Stimulated activated CD4-positive, alpha-beta T cell treated with anti-CD3 and anti-CD28 coated beads, Interleukin-1b, Interleukin-23, amount 100 ng/mL, for 48 hours (primary cell): ENCODE data around the gene KIR3DL3.
"Not testable (repeated sequence)": the region's sequence is repeated elsewhere in the genome, so short reads cannot be mapped to it uniquely, and the experiment has no call there.

Experiments used
- DNase-seq: peaks from one replicate; pipeline ENCODE4 v3.0.0-alpha.2; 2020

The KIR3DL3 gene

DNA sequence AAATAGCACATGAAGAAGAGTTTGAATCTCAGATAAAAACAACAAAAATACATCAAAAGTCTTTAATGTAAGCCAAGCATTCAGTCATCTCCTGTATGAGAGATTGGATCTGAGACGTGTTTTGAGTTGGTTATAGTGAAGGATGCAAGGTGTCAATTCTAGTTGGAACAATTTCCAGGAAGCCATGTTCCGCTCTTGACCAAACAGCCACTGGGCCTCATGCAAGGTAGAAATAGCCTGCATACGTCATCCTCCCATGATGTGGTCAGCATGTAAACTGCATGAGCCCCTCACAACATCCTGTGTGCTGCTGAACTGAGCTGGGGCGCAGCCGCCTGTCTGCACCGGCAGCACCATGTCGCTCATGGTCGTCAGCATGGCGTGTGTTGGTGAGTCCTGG is at the start of gene KIR3DL3:
Gene KIR3DL3, plus strand, starts transcription at position 301 of the 400 bp plus-strand sequence. Its CDS starts 55 bp downstream, at position 356.
- no peak for DNase-seq

DNA sequence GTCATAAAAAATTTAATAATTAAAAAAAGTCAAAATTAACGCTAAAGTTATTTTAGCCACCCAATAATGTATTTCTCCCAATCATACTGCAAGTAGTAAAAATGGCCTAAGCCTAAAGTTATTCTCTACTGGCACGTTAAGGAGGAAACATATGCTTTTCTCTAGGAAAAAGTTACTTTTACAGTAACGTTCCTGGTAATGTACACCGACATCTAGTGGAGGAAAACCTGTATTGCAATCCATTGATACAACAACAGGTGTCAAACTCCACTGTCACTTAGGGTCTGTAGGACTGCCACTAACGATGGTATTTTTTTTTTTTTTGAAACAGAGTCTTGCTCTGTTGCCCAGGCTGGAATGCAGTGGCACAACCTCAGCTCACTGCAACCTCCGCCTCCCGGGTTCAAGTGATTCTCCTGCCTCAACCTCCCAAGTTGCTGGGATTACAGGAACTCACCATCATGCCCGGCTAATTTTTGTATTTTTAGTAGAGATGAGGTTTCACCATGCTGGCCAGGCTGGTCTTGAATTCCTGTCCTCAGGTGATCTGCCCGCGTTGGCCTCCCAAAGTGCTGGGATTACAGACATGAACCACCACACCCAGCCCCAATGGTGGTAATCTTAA is 47.9 kb upstream of the KIR3DL3 start:
- not testable (repeated sequence) for DNase-seq

DNA sequence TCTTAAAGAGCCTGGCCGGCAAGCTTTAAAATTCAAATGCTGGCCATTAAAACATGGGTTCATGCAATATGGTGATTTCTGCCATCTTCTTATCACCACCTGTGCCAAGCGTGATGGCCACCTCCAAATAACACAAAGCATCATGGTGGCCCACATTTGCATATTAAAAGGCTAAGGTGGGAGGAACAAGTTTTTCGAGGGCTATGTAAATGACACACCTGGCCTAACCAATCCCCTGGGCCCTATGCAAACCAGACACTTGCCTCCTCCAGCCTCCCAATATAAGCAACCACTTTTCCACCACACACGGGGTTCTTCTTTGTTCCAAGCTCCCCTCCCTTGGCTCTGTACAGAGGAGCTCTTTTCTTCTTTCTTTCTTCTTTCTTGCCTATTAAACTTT is 47.0 kb upstream of the KIR3DL3 start:
- no peak for DNase-seq

DNA sequence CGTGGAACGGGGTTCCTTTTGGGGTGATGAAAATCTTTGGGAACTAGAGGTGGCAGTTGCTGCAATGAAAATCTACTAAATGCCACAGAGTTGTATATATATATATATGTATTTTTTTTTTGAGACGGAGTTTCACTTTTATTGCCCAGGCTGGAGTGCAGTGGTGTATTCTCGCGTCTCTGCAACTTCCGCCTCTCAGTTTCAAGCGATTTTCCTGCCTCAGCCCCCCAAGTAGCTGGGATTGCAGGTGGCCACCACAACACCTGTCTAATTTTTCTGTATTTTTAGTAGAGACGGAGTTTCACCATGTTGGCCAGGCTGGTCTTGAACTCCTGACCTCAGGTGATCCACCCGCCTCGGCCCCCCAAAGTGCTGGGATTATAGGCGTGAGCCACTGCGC is 42.6 kb upstream of the KIR3DL3 start:
- not testable (repeated sequence) for DNase-seq

DNA sequence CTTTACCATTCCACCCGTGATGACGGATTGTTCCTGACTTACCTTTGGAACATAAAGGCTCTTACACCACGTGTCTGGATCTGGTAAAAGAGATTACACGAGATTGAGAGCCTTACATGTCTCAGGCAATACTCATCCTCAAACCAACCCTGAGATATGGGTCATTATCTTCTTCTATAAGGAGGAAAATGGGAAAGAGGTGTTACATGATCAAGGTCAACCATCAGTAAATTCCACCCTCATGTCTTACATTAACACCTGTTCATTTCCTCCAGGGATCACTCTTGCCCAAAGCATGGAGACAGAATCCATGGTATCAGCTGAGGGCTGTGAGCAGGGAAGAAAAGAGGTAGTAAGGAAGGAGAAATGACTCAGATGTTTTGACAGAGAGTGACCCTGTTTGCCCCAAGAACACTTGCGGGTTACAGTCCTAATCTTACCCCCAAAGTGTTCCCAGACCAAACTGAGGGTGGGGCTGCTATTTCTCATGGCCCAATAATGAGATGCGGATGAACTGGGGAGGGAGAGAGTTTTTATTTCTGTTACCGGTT is 41.9 kb upstream of the KIR3DL3 start:
- no peak for DNase-seq

DNA sequence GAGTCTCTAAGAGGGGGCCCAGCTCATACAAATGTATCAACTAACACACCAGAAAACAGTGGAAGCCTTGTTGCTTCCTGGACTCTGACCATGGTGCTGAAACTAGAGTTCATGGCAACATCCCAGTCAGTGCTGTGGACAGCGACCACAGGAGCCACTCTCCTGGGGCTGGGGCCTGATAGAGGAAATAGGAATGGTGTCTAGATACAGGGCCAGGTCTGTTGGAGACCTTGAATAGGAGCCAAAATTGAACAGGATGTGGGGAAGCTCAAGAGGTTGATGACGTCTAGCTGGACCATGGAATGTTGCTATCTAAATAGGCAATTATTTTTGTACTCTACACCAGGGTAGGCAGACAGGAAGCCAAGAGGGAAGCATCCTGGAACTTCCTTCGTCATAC is 39.7 kb upstream of the KIR3DL3 start:
- DNase-seq = no peak

DNA sequence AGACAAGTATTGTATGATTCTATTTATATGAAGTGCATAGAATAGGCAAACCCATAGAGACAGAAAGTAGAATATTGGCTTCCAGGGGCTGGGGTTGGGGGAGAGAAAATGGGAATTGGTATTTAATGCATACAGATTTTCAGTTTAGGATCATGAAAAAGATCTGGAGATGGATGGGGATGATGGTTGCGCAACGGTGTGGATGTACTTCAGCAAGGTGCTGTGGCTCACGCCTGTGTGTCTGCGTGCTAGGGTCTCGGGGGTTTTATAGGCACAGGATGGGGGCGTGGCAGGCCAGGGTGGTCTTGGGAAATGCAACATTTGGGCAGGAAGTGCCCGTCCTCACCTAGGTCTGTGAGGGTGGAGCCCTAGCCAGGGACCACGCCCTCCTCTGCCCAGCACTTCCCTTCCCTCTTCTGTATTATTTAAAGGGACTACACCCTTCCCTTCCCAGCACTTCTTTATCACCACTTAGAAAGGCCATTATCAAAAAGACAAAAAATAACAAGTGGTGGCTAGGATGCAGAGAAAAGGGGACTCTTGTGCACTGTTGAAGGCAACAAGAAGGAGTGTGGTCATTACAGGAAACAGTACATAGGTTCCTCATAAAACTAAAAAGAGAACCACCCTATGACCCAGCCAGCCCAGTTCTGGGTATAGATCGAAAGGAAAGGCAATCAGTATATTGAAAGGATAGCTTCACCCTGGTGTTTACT is 32.5 kb upstream of the KIR3DL3 start:
- no peak for DNase-seq

DNA sequence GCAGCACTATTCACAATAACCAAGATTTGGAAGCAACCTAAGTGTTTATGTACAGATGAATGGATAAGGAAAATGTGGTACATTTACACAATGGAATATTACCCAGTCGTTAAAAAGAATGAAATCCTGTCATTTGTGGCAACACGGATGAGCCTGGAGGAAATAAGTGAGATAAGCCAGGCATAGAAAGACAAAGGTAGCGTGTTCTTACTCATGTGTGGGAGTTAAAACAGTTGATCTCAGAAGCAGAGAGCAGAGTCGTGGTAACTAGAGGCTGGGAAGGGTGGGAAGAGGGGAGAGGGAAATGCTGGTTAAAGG is 32.0 kb upstream of the KIR3DL3 start:
- no peak for DNase-seq

DNA sequence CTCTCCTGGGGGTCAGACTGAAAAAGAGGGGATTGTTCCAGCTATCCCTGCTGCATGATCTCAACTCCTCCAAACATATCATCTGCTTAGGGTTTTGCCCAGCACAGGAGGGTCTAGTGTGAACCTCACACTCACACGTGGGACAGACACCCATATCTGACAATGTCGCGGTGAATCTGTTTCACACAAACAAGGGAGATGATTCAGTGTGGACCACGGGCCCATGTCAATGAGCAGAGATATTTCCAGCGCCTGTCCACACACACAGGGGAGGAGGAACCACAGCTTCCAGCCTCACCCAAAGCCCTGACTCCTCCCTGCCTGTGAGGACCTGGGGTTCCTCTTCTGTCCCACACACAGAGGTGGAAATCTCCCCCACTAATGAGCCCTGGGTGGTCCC is 29.6 kb upstream of the KIR3DL3 start:
- DNase-seq = no peak

DNA sequence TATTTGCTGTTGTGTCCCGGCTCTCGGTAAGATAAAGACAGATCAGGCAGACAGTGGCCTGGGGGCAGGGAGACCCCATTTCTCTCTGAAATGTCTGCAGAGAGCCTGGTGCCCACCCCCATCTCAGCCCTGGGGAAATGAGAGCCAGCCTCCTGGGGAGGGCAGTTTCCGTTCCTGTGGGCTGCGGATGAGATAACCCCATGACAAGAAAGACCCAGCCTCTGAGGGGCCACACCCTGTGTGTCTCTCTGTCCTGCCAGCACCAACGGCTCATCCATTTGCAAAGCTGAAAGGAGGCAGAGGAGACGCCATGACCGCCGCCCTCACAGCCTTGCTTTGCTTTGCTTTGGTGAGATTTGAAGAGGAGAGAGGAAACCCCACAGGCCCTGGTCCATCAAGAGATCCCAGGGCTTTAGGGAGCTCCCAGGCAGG is 28.1 kb upstream of the KIR3DL3 start:
- DNase-seq = no peak

DNA sequence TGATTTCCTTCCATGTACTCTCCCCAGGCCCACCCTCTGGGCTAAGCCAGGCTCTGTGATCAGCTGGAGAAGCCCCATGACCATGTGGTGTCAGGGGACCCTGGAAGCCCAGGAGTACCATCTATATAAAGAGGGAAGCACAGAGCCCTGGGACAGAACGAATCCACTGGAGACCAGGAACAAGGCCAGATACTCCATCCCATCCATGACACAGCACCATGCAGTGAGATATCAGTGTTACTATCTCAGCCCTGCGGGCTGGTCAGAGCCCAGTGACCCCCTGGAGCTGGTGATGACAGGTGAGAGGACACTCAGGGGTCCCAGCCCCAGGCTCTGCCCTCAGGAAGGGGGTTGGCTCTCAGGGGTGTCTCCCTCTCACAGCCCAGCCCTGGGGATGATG is 27.5 kb upstream of the KIR3DL3 start:
- no peak for DNase-seq

DNA sequence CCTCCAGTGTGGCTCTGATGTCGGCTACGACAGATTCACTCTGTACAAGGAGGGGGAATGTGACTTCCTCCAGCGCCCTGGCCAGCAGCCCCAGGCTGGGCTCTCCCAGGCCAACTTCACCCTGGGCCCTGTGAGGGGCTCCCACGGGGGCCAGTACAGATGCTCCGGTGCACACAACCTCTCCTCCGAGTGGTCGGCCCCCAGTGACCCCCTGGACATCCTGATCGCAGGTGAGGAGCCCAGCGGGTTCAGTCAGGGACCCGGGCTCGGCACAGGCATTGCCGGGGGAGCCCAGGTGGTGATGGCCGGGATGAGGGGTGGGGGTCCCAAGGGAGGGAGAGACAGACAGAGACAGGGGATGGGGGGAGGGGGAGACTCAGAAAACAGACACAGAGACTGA is 26.5 kb upstream of the KIR3DL3 start:
- DNase-seq = not testable (repeated sequence)

DNA sequence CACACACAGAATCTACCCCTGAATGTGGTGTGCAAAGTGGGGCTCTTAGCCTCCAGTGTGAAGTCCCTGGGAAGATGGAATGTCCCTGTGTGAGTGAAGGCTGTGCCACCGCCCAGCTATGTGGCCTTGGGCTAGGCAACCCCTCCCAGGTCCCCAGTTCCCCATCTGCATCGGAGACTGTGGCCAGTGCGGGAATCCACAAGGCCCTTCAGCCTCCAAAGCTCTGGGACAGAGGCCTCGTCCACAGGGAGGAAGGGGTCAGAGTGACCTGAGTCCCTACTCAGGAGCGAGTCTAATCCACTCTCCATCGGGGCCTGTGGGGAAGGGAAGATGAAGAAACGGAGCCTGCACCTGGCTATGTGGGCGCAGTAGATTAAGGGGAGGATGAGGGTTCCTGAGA is 19.3 kb upstream of the KIR3DL3 start:
- no peak for DNase-seq

DNA sequence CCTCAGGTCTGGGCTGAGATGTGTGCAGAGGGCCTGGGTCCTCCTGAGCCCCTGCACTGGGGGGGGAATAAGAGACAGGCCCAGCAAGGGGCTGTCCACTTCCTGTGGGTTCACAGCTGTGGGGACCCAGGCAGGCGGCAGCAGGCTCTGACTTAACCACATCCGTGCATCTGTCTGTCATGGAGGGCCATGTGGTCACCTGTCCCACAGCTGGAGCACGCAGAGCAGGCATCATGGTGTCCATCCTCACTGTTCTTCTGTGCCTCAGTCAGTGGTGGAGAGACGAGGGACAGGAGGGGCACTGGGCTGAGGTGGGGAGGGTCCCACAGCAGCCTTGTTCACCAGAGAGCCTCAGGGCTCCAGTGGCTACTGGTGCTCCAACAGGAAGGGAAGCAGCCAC is 16.3 kb upstream of the KIR3DL3 start:
- no peak for DNase-seq

DNA sequence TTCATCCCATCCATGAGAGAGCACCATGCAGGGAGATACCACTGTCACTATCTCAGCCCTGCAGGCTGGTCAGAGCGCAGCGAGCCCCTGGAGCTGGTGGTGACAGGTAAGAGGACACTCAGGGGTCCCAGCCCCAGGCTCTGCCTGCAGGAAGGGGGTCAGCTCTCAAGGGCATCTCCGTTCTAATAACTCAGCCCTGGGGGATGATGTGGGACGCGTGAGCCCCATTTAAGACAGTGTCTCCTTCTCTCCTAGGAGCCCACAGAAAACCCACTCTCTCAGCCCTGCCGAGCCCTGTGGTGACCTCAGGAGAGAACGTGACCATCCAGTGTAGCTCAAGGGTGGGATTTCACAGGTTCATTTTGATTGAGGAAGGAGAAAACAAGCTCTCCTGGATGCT is 15.5 kb upstream of the KIR3DL3 start:
- no peak for DNase-seq

DNA sequence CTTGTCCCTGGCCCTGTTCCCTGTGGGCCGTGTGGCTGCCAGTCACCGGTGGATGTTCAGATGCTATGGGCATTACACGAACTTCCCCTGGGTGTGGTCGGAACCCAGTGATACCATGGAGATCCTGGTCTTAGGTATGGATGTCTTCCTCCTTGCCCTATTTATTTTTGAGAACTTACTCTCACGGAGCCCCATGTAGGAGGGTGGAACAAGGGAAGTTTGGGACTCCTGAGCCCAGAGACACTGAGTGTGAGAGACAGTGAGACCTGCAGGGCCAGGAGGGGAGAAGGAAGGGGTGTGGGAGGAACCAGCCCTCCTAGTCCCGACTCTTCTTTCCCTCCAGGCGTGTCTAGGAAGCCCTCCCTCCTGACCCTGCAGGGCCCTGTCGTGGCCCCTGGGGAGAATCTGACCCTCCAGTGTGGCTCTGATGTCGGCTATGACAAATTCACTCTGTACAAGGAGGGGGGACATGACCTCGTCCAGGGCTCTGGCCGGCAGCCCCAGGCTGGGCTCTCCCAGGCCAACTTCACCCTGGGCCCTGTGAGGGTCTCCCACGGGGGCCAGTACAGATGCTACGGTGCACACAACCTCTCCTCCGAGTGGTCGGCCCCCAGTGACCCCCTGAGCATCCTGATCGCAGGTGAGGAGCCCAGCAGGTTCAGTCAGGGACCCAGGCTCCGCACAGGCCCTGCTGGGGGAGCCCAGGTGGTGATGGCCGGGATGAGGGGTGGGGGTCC is 14.9 kb upstream of the KIR3DL3 start:
- DNase-seq = no peak

DNA sequence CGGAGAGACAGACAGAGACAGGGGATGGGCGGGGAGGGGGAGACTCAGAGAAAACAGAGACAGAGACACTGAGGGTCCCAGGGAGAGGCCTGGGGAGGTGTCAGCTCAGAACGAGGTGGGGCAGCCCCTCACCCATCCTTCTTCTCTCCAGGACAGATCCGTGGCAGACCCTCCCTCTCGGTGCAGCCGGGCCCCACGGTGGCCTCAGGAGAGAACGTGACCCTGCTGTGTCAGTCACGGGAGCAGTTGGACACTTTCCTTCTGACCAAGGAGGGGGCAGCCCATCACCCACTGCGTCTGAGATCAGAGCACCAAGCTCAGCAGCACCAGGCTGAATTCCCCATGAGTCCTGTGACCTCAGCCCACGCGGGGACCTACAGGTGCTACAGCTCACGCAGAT is 14.3 kb upstream of the KIR3DL3 start:
- DNase-seq = not testable (repeated sequence)

DNA sequence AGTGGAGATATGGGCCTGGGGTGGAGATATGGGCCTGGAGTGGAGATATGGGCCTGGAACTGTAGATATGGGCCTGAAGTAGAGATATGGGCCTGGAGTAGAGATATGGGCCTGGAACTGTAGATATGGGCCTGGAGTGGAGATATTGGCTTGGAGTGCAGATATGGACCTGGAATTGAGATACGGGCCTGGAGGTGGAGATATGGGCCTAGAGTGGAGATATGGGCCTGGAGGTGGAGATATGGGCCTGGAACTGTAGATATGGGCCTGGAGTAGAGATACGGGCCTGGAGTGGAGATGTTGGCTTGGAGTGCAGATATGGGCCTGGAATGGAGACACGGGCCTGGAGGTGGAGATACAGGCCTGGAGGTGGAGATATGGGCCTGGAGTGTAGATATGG is 402 bp downstream of the KIR3DL3 start:
- no peak for DNase-seq

DNA sequence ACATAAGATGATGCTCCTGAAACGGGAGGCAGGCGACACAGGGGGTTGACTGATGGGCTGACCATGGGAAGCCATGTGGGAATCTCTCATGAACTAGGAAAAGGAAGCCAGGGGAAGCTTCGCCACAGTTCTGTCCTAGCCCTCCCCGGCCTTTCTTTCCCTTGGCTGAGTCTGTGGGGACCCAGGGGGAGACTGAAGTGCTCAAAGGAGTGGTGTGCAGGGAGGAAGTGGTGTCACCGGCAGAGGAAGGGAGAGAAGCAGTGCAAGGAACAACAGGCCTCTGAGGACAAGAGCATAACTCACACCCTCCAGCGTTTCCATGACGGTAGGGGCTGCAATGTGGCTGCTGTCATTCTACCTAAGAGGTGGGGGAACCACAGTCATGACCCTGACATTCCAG is 1.1 kb downstream of the KIR3DL3 start:
- DNase-seq = no peak

DNA sequence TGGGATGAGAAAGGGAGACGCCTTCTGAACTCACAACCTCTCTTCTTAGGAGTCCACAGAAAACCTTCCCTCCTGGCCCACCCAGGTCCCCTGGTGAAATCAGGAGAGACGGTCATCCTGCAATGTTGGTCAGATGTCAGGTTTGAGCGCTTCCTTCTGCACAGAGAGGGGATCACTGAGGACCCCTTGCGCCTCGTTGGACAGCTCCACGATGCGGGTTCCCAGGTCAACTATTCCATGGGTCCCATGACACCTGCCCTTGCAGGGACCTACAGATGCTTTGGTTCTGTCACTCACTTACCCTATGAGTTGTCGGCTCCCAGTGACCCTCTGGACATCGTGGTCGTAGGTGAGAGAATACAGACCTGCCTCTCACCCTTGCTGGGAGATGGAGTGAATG is 3.3 kb downstream of the KIR3DL3 start:
- DNase-seq = no peak

DNA sequence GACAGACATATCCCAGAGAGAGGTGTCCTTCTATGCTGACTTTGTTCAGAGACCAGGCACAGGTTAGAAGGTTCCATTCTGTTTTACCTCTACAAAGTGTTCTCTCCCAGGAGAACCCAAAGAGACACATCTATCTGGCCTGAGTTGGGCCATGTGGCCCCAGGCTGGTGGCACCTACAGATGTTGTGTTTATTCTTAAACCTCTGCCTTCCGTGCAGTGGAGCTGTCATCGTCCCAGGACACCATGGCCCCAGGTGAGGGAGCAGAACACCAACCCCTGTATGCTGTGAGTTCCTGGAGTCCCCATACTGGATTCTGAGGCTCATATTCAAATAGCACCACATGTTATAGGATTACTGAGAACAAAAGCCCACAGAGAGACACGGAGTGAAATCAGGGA is 3.9 kb downstream of the KIR3DL3 start:
- DNase-seq = no peak

DNA sequence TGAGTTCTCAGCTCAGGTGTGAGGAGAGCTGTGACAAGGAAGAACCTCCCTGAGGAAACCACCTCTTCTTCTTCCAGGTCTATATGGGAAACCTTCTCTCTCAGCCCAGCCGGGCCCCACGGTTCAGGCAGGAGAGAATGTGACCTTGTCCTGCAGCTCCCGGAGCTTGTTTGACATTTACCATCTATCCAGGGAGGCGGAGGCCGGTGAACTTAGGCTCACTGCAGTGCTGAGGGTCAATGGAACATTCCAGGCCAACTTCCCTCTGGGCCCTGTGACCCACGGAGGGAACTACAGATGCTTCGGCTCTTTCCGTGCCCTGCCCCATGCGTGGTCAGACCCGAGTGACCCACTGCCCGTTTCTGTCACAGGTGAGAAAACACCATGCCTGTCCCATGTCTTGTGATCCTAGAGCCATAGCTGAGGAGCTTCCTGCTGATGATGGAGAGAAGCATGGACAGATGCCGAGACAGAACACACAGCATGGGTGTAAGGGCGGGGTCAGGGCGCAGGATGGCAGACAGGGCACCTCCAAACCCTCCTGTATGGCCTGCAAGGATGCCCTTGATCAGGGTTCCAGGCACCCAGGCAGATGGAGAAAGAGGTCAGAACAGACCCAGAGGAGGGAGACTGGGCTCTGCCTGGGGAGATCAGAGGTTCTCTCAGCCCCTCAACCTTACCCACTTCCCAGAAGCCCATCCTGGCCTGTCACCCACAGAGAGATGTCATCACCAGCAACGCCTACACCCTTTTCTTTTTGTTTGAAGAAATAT is 5.4 kb downstream of the KIR3DL3 start:
- DNase-seq = no peak

DNA sequence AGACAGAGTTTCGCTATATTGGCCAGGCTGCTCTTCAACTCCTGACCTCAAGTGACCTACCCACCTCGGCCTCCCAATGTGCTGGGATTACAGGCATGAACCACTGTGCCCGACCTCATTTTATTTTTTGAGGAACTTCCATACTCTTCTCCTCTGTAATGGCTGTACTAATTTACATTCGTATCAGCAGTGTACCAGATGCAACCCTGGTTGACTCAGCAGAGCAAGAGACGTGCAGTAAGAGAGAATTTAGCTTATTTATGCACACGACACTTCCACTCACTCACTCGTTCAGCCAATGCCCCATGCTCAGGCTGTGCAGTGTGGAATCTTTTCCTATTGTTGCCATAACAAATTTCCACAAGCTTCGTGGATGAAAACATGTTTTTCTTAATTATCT is 6.9 kb downstream of the KIR3DL3 start:
- no peak for DNase-seq
